Measurements from ENCODE around the gene SPINK1.

Gene SPINK1

GRCh38 chr5:147831465-147831864 is at the start of gene SPINK1:
SPINK1 (minus strand) TSS chr5:147831671; CDS start chr5:147831577, 94 bp downstream.
- TF ChIP-seq GATA3 (IDR thresholded peaks at IDR 0.05; ENCODE audit: low read depth, low read length): no peak
- no peak for TF ChIP-seq GATA2 (IDR thresholded peaks at IDR 0.05; ENCODE audit: low read depth, low read length)

GRCh38 chr5:147880487-147880886 is 49.0 kb upstream of the SPINK1 start:
- TF ChIP-seq GATA2 (IDR thresholded peaks at IDR 0.05; ENCODE audit: low read depth, low read length) (no peak), GATA3 (IDR thresholded peaks at IDR 0.05; ENCODE audit: low read depth, low read length) (no peak)

- TF ChIP-seq GATA3 (IDR thresholded peaks at IDR 0.05; ENCODE audit: low read depth, low read length): no peak
- TF ChIP-seq GATA2 (IDR thresholded peaks at IDR 0.05; ENCODE audit: low read depth, low read length): no peak
These were observed 48.3 kb upstream of the SPINK1 start for GRCh38 chr5:147879784-147880183.

GRCh38 chr5:147878066-147878759 is 46.7 kb upstream of the SPINK1 start, which contains the start of gene SCGB3A2:
SCGB3A2 (plus strand) TSS chr5:147878711; CDS start chr5:147878804, 93 bp downstream.
- no peak for TF ChIP-seq GATA3 (IDR thresholded peaks at IDR 0.05; ENCODE audit: low read depth, low read length)
- no peak for TF ChIP-seq GATA2 (IDR thresholded peaks at IDR 0.05; ENCODE audit: low read depth, low read length)

GRCh38 chr5:147876626-147877025 is 45.2 kb upstream of the SPINK1 start:
- TF ChIP-seq GATA3 (IDR thresholded peaks at IDR 0.05; ENCODE audit: low read depth, low read length): no peak

GRCh38 chr5:147876141-147876540 is 44.7 kb upstream of the SPINK1 start:
- TF ChIP-seq GATA2 (IDR thresholded peaks at IDR 0.05; ENCODE audit: low read depth, low read length): no peak
- no peak for TF ChIP-seq GATA3 (IDR thresholded peaks at IDR 0.05; ENCODE audit: low read depth, low read length)

- TF ChIP-seq GATA2 (IDR thresholded peaks at IDR 0.05; ENCODE audit: low read depth, low read length): no peak
- no peak for TF ChIP-seq GATA3 (IDR thresholded peaks at IDR 0.05; ENCODE audit: low read depth, low read length)
These were observed 43.5 kb upstream of the SPINK1 start for GRCh38 chr5:147874910-147875367.

GRCh38 chr5:147869112-147869511 is 37.6 kb upstream of the SPINK1 start:
- no peak for TF ChIP-seq GATA3 (IDR thresholded peaks at IDR 0.05; ENCODE audit: low read depth, low read length)
- no peak for TF ChIP-seq GATA2 (IDR thresholded peaks at IDR 0.05; ENCODE audit: low read depth, low read length)

- TF ChIP-seq GATA3 (IDR thresholded peaks at IDR 0.05; ENCODE audit: low read depth, low read length): no peak
- TF ChIP-seq GATA2 (IDR thresholded peaks at IDR 0.05; ENCODE audit: low read depth, low read length): no peak
These were observed 32.1 kb upstream of the SPINK1 start for GRCh38 chr5:147863454-147864158.

- no peak for TF ChIP-seq GATA3 (IDR thresholded peaks at IDR 0.05; ENCODE audit: low read depth, low read length)
- no peak for TF ChIP-seq GATA2 (IDR thresholded peaks at IDR 0.05; ENCODE audit: low read depth, low read length)
These were observed 29.2 kb upstream of the SPINK1 start for GRCh38 chr5:147860641-147861025.

- no peak for TF ChIP-seq GATA2 (IDR thresholded peaks at IDR 0.05; ENCODE audit: low read depth, low read length)
- no peak for TF ChIP-seq GATA3 (IDR thresholded peaks at IDR 0.05; ENCODE audit: low read depth, low read length)
These were observed 28.6 kb upstream of the SPINK1 start for GRCh38 chr5:147859962-147860640.

GRCh38 chr5:147858565-147858964 is 27.1 kb upstream of the SPINK1 start:
- no peak for TF ChIP-seq GATA3 (IDR thresholded peaks at IDR 0.05; ENCODE audit: low read depth, low read length)
- no peak for TF ChIP-seq GATA2 (IDR thresholded peaks at IDR 0.05; ENCODE audit: low read depth, low read length)

- TF ChIP-seq GATA2 (IDR thresholded peaks at IDR 0.05; ENCODE audit: low read depth, low read length) (no peak), GATA3 (IDR thresholded peaks at IDR 0.05; ENCODE audit: low read depth, low read length) (no peak)
These were observed 26.0 kb upstream of the SPINK1 start for GRCh38 chr5:147857302-147858129.

GRCh38 chr5:147856801-147857200 is 25.3 kb upstream of the SPINK1 start:
- TF ChIP-seq GATA3 (IDR thresholded peaks at IDR 0.05; ENCODE audit: low read depth, low read length) (no peak), GATA2 (IDR thresholded peaks at IDR 0.05; ENCODE audit: low read depth, low read length) (no peak)

Data from SH-SY5Y (cell line).